Omental fat pad (tissue), 4 donors: ENCODE results near the gene B9D1. TPM values are rescaled to one million over a fixed set of nuclear protein-coding genes. Genes with fewer than 3 reads are reported as not detected.

Experiments used
- ATAC-seq: fragments of 150-250 bp; one replicate; pipeline ENCODE4 v1.9.1; 2016; ENCODE audit warnings: mild to moderate bottlenecking, moderate library complexity; ENCODE audit not compliant: low FRiP score
- DNase-seq: peaks from one replicate; pipeline ENCODE4 v3.0.0-alpha.2; 2019; ENCODE audit warnings: low spot score
- CTCF ChIP-seq, 3 donors: fragments of 450-650 bp; IDR thresholded peaks; one replicate each; pipeline ENCODE4 v1.5.1; 2016 to 2017; ENCODE audit warnings: antibody characterized with exemption in 3 of 3, mild to moderate bottlenecking in 3 of 3, moderate library complexity in 2 of 3
- total RNA-seq, 4 donors: library from RNA; depleted of rRNA; stranded (reverse); fragments of >200 nt; gene quantifications; one replicate each; pipeline ENCODE4 v1.1.0, GENCODE V29; 2016

The B9D1 gene
- total RNA-seq, 4 donors from 2014 or later, result 8.0 to 27.4 (median 18.3) TPM

DNA sequence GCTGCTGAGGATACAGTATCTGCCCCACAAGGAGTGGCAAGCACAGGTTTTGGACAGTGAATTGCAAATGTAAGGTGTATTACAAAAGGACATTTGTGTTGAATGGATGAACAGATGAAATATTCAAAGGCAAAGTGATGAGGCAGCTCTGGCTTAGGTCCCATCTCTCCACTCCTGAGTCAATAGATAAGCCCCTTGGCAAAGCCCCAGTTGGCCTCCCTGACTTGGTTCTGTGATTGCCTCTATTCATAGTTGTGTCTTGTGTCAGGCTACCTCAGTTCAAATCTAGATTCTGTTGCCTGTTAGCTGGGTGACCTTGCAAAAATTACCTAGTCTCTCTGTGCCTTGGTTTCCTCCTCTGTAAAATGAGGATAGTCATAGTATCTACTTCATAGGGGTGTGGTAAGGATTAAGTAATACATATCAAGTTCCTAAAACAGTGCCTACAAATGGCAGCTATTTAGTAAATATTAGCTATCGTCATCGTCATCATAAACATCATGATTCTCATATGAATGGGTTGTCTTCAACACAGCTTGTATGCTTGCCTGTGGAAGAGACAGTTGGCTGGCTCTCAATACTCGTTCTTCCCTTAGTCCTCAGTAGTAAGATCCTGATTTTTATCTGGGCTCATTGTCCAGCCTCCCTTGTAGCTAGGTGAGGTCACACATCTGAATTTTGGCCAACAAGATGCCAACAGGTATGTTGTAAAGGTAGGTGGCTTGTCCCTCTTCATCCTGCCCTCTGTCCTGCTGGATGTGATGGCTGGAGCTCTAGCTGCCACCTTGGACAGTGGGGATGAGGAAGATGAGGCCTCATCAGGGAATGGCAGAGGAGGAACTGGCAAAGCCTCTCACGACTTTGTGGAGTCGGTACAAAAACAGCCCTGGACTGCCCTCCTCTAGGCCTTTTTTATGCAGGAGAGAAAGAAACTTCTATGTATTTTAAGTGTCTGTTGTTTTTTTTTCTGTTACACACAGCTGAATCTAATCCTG, 26.6 kb upstream of the B9D1 start:
- no peak for TF ChIP-seq CTCF (IDR thresholded peaks at IDR 0.05)
- no peak for ATAC-seq
- no peak for DNase-seq

- ATAC-seq (no peak), DNase-seq (no peak)
- TF ChIP-seq CTCF (IDR thresholded peaks at IDR 0.05), result no peak
Observed at GRCh38 chr17:19387921-19388521, 25.5 kb upstream of the B9D1 start.

GRCh38 chr17:19386974-19387920, 24.7 kb upstream of the B9D1 start, which contains the start of gene MFAP4:
Gene MFAP4, minus strand, starts transcription at chr17:19387190. Its CDS starts 35 bp downstream, at chr17:19387155.
- ATAC-seq (peak; percentile 47), DNase-seq (peak; percentile 20)
- TF ChIP-seq CTCF (IDR thresholded peaks at IDR 0.05), result no peak

DNA sequence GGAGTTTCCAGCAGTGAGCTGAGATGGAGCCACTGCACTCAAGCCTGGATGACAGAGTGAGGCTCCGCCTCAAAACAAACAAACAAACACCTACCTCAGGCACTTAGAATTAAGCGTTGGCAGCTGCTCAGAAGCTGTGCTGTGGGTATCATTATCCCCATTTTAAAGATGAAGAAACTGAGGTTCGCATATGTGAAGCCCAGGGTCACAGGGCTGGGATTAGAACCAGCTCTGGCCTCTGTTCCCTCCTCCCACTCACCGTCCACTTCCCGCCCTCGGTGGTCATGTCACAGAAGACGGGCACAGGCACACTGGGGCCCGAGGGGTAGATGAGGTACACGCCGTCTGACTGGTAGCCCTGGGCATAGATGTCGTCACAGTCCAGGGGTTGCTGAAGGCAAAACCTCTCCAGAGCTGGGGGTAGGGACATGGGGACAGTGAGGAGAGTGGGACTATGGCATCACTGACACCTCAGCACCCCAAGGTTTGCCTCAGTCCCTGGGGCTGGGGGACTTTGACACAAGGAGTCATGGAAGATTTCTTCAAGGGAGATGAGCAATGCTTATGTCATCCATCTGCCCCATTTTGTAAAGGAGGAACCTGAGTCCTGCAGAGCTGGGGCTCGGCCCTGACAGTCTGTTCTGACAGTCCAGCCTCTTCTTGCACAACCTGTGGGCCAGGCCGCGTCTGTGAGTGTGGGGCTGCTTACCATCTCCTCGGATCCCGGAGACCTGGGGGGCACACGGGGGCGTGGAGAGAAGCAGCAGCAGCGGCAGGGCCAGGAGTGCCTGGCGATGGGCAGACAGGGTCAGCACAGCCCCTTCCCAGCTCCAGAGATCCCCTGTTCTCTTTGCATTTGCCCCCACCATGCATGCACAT, 23.8 kb upstream of the B9D1 start:
- peak; percentile 78 for ATAC-seq
- no peak for TF ChIP-seq CTCF (IDR thresholded peaks at IDR 0.05)
- peak; percentile 60 for DNase-seq

DNA sequence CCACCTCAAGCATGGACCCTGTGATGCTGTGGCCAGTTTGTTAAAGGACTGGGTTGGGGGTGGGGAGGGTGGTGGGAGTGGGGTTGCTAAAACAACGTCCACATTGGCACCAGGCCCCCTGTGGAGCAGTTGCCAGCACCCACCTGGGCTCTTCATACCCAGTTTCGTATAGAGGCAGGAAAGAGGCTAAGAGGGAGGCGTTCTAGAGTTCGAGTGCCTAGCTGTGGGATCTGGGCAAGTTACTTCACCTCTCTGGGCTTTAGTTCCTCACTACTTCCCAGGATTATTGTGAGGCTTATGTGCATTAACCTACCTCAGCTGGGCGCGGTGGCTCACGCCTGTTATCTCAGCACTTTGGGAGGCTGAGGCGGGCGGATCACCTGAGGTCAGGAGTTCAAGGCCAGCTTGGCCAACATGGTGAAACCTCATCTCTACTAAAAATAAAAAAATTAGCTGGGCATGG, 23.0 kb upstream of the B9D1 start:
- ATAC-seq (no peak), DNase-seq (peak; percentile 9)
- TF ChIP-seq CTCF (IDR thresholded peaks at IDR 0.05), result no peak
